SK-N-SH (cell line): ENCODE measurements around the gene GYS1. TPM values are rescaled to one million over a fixed set of nuclear protein-coding genes. Genes with fewer than 3 reads are reported as not detected.

Experiments used
- CTCF ChIA-PET: fragments of 300-600, 350-600 bp; formaldehyde crosslinking; extraction: SDS; loops from one replicate; lab custom pipeline; 2021; lab: Yijun Ruan, JAX
- POLR2A ChIA-PET: fragments of 350-600 bp; sonication (Branson Sonifier 250); formaldehyde crosslinking; extraction: SDS; loops from one replicate; lab custom pipeline; 2020; ENCODE audit warnings: antibody characterized with exemption, inconsistent platforms; lab: Yijun Ruan, JAX
- DNase-seq: peaks from one replicate; pipeline ENCODE4 v3.0.0; 2012
- H2AFZ ChIP-seq: fragments of 200-600 bp; sonication (generic); 2 replicates; pipeline ENCODE4 v1.8.1; 2016; ENCODE audit warnings: antibody characterized with exemption, mild to moderate bottlenecking, low read depth
- H3F3A ChIP-seq: fragments of 200-600 bp; sonication (generic); replicated peaks from 2 replicates; pipeline ENCODE3; 2016; ENCODE audit warnings: antibody characterized with exemption, mild to moderate bottlenecking; ENCODE audit not compliant: insufficient read depth
- H3K27ac ChIP-seq, 2 experiments: fragments of 200-500 bp in 1 of 2; fragments of 200-600 bp in 1 of 2; sonication (Bioruptor generic) in 1 of 2; sonication (generic), shearing (Covaris generic) in 1 of 2; 2 replicates each; pipeline versions ENCODE4 v1.5.1 to v1.6.1; 2014 to 2016; ENCODE audit warnings: low read depth in 2 of 2, inconsistent platforms in 1 of 2, low read length in 1 of 2, mild to moderate bottlenecking in 1 of 2, mixed read lengths in 1 of 2
- H3K27me3 ChIP-seq: fragments of 200-600 bp; sonication (generic), shearing (Covaris generic); 2 replicates; pipeline ENCODE4 v1.6.1; 2016; ENCODE audit warnings: mixed run types; ENCODE audit not compliant: insufficient read depth
- H3K36me3 ChIP-seq, 2 experiments: fragments of 200-500 bp in 1 of 2; fragments of 200-600 bp in 1 of 2; sonication (Bioruptor generic) in 1 of 2; sonication (generic) in 1 of 2; replicated peaks in 1 of 2; 2 replicates each; pipeline versions ENCODE3 to v1.5.1; 2014 to 2016; ENCODE audit warnings: low read length in 1 of 2, mild to moderate bottlenecking in 1 of 2; ENCODE audit not compliant: insufficient read depth in 2 of 2, control insufficient read depth in 1 of 2
- H3K4me1 ChIP-seq, 2 experiments: fragments of 200-500 bp in 1 of 2; fragments of 200-600 bp in 1 of 2; sonication (Bioruptor generic) in 1 of 2; sonication (generic), shearing (Covaris generic) in 1 of 2; 2 replicates each; pipeline versions ENCODE4 v1.5.1 to v1.6.1; 2014 to 2016; ENCODE audit warnings: low read depth in 1 of 2, low read length in 1 of 2, mixed run types in 1 of 2; ENCODE audit not compliant: insufficient read depth in 2 of 2, control insufficient read depth in 1 of 2
- H3K4me2 ChIP-seq: fragments of 200-600 bp; sonication (generic), shearing (Covaris generic); 2 replicates; pipeline ENCODE4 v1.6.1; 2017; ENCODE audit warnings: mixed run types
- H3K4me3 ChIP-seq, 2 experiments: fragments of 200-500 bp in 1 of 2; fragments of 200-600 bp in 1 of 2; sonication (Bioruptor generic) in 1 of 2; sonication (generic), shearing (Covaris generic) in 1 of 2; 2 replicates each; pipeline versions ENCODE4 v1.5.1 to v1.8.1; 2014 to 2016; ENCODE audit warnings: low read depth in 2 of 2, inconsistent platforms in 1 of 2, low read length in 1 of 2, mild to moderate bottlenecking in 1 of 2, mixed read lengths in 1 of 2, moderate library complexity in 1 of 2
- H3K79me2 ChIP-seq: fragments of 200-600 bp; sonication (generic); 2 replicates; pipeline ENCODE4 v1.8.1; 2017; ENCODE audit warnings: mild to moderate bottlenecking; ENCODE audit not compliant: insufficient read depth
- H3K9ac ChIP-seq: fragments of 200-600 bp; sonication (generic); 2 replicates; pipeline ENCODE4 v1.6.1; 2017; ENCODE audit warnings: mixed run types
- H3K9me2 ChIP-seq: fragments of 200-600 bp; sonication (generic); 2 replicates; pipeline ENCODE4 v1.6.1; 2017; ENCODE audit warnings: mixed run types
- H3K9me3 ChIP-seq: fragments of 200-600 bp; sonication (generic); 2 replicates; pipeline ENCODE4 v1.6.1; 2017; ENCODE audit warnings: mixed run types, mild to moderate bottlenecking, moderate library complexity
- H4K20me1 ChIP-seq: fragments of 200-600 bp; sonication (generic); 2 replicates; pipeline ENCODE4 v1.6.1; 2017; ENCODE audit warnings: mild to moderate bottlenecking, mixed run types; ENCODE audit not compliant: insufficient read depth
- EZH2phosphoT487 ChIP-seq: fragments of 200-600 bp; sonication (generic); IDR thresholded peaks from 2 replicates; pipeline ENCODE4 v1.6.1; 2017; ENCODE audit warnings: low read depth, mixed run types, mild to moderate bottlenecking, antibody characterized with exemption, moderate library complexity, borderline replicate concordance
- FOSL2 ChIP-seq: IDR thresholded peaks from 2 replicates; pipeline ENCODE4 v1.4.0; 2012; ENCODE audit warnings: low read depth, mild to moderate bottlenecking, moderate library complexity, borderline replicate concordance
- GABPA ChIP-seq: IDR thresholded peaks from 2 replicates; pipeline ENCODE4 v1.4.0; 2012; ENCODE audit warnings: low read depth, mild to moderate bottlenecking
- GATA2 ChIP-seq: sonication (generic); formaldehyde crosslinking; IDR thresholded peaks from 2 replicates; pipeline ENCODE4 v1.5.0; 2020; ENCODE audit warnings: mild to moderate bottlenecking, missing genetic modification reagents
- JUND ChIP-seq: IDR thresholded peaks from 2 replicates; pipeline ENCODE4 v1.4.0; 2012
- NFIC ChIP-seq: IDR thresholded peaks from 2 replicates; pipeline ENCODE4 v1.4.0; 2012; ENCODE audit warnings: borderline replicate concordance
- NRF1 ChIP-seq: IDR thresholded peaks from 2 replicates; pipeline ENCODE4 v1.6.1; 2012; ENCODE audit warnings: low read depth, mild to moderate bottlenecking, low read length
- RFX5 ChIP-seq: IDR thresholded peaks from 2 replicates; pipeline ENCODE4 v1.6.1; 2012; ENCODE audit warnings: mild to moderate bottlenecking, improper control_type of control experiment, low read length
- SIN3A ChIP-seq: IDR thresholded peaks from 2 replicates; pipeline ENCODE4 v1.6.1; 2012; ENCODE audit warnings: low read depth, mild to moderate bottlenecking, low read length, moderate library complexity, borderline replicate concordance
- TAF1 ChIP-seq: IDR thresholded peaks from 2 replicates; pipeline ENCODE4 v1.6.1; 2012; ENCODE audit warnings: low read depth, mild to moderate bottlenecking, low read length, moderate library complexity, borderline replicate concordance
- TCF12 ChIP-seq: IDR thresholded peaks from 2 replicates; pipeline ENCODE4 v1.4.0; 2012
- TEAD4 ChIP-seq: IDR thresholded peaks from 2 replicates; pipeline ENCODE4 v1.4.0; 2012; ENCODE audit warnings: mild to moderate bottlenecking, borderline replicate concordance; ENCODE audit not compliant: insufficient read depth
- WGBS: methylation state at CpG from one replicate; pipeline ENCODE4 v1.1.6; 2017; ENCODE audit warnings: low lambda C conversion rate; 5-methylcytosine and 5-hydroxymethylcytosine counted together
- polyA plus RNA-seq, 3 experiments: library from polyadenylated mRNA; depleted of rRNA; stranded (reverse); fragments of >200 nt; gene quantifications; 2 replicates each; pipeline ENCODE4 v1.2.3, GENCODE V29; 2012
- TF ChIP-seq, protein P1 (sequence below): IDR thresholded peaks from 2 replicates; pipeline ENCODE4 v1.6.1; 2012; ENCODE audit warnings: mild to moderate bottlenecking, low read depth, low read length, moderate library complexity
- TF ChIP-seq, protein P2 (sequence below): fragments of 200-600 bp; sonication (generic); IDR thresholded peaks from 2 replicates; pipeline ENCODE4 v1.6.1; 2017; ENCODE audit warnings: antibody characterized with exemption, mild to moderate bottlenecking, moderate library complexity
- TF ChIP-seq, protein P3 (sequence below): IDR thresholded peaks from 2 replicates; pipeline ENCODE4 v1.4.0; 2012; ENCODE audit warnings: low read depth, borderline replicate concordance
- TF ChIP-seq, protein P4 (sequence below): fragments of 150-350 bp; IDR thresholded peaks from 2 replicates; pipeline ENCODE4 v1.6.1; 2017; ENCODE audit warnings: antibody characterized with exemption, low read length, low read depth, borderline replicate concordance
- TF ChIP-seq, protein P5 (sequence below): IDR thresholded peaks from 2 replicates; pipeline ENCODE4; 2012

Gene GYS1
- polyA plus RNA-seq, 1 of the 3 experiments (the other 2 are of a cell fraction), result 25.3 TPM

DNA sequence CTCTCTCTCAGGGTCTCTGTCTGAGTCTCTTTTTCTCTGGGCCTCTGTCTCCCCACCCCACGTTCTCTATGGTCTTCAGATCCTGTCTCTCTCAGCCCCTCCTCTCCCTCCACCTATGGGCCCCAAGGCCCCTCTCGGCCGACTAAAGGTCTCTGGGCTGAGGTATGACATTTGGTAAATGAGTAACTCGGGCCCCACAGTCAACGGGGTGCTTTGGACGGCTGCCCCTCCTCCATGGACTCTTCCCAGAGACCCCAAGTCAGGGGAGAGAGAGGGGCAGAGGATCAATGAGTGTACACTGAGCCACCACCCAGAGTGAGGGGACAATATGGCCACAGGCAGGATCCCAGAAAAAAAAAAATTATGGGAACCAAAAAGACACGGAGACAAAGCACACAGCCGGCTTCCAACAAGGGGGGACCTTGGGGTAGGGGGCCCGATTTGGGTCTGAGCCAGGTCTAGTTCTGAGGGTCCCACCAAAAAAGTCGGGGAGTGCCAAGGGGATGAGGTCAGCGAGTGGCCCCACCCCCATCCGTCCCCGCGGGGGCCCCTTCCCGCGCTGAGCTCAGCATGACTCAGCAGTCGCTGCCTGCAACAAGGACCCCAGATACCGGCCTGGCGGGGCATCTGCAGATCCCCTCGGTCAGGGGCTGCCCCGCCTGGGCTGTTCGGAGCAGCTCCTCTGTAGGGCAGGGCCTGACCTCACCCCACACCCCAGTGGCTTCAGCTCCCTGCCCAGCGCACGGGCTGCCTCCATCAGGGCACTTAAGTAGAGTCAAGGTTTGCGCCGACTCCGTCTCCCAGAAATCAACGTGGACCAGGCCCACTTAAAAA lies 29.5 kb downstream of the GYS1 start:
- Histone ChIP-seq H3K9ac (peak overlapping the region; percentile 41), H4K20me1 (peaks cover 18% of the 10 kb centered on the region), H3K27ac (peak overlapping the region; percentile 62 to 77), H3K4me2 (peak overlapping the region; percentile 56; the same call in 1 of the 2 replicates), H3K9me3 (no peaks in the 10 kb centered on the region), H2AFZ (no peak overlapping the region), H3F3A (peaks cover 54% of the 10 kb centered on the region), H3K4me1 (peaks cover 17 to 26% of the 10 kb centered on the region in 2 experiments; a peak in 3 of 4 replicates), H3K79me2 (peaks cover 22% of the 10 kb centered on the region), H3K36me3 (peaks cover 11 to 23% of the 10 kb centered on the region in 2 experiments), H3K27me3 (no peaks in the 10 kb centered on the region), H3K4me3 (no peak overlapping the region), H3K9me2 (no peaks in the 10 kb centered on the region)
- 53% methylated on average over 14 of the region's 28 CpGs for WGBS
- DNase-seq, result no peak
- TF ChIP-seq TCF12 (peak; percentile 29; the same call in 1 of the 2 replicates), FOSL2 (peak; percentile 79; the same call in 1 of the 2 replicates), EZH2phosphoT487 (no peak), GABPA (no peak), TEAD4 (0 out of 2 replicates have a peak, but pooled peaks have one; percentile 46), JUND (peak; percentile 72), GATA2 (CRISPR knock-in tag) (no peak), NFIC (peak; percentile 51; the same call in 1 of the 2 replicates), SIN3A (no peak), TAF1 (no peak), NRF1 (no peak), RFX5 (no peak)
- TF ChIP-seq, protein P1, sequence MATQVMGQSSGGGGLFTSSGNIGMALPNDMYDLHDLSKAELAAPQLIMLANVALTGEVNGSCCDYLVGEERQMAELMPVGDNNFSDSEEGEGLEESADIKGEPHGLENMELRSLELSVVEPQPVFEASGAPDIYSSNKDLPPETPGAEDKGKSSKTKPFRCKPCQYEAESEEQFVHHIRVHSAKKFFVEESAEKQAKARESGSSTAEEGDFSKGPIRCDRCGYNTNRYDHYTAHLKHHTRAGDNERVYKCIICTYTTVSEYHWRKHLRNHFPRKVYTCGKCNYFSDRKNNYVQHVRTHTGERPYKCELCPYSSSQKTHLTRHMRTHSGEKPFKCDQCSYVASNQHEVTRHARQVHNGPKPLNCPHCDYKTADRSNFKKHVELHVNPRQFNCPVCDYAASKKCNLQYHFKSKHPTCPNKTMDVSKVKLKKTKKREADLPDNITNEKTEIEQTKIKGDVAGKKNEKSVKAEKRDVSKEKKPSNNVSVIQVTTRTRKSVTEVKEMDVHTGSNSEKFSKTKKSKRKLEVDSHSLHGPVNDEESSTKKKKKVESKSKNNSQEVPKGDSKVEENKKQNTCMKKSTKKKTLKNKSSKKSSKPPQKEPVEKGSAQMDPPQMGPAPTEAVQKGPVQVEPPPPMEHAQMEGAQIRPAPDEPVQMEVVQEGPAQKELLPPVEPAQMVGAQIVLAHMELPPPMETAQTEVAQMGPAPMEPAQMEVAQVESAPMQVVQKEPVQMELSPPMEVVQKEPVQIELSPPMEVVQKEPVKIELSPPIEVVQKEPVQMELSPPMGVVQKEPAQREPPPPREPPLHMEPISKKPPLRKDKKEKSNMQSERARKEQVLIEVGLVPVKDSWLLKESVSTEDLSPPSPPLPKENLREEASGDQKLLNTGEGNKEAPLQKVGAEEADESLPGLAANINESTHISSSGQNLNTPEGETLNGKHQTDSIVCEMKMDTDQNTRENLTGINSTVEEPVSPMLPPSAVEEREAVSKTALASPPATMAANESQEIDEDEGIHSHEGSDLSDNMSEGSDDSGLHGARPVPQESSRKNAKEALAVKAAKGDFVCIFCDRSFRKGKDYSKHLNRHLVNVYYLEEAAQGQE, result no peak; the same call in 1 of the 2 replicates
- TF ChIP-seq, protein P2, sequence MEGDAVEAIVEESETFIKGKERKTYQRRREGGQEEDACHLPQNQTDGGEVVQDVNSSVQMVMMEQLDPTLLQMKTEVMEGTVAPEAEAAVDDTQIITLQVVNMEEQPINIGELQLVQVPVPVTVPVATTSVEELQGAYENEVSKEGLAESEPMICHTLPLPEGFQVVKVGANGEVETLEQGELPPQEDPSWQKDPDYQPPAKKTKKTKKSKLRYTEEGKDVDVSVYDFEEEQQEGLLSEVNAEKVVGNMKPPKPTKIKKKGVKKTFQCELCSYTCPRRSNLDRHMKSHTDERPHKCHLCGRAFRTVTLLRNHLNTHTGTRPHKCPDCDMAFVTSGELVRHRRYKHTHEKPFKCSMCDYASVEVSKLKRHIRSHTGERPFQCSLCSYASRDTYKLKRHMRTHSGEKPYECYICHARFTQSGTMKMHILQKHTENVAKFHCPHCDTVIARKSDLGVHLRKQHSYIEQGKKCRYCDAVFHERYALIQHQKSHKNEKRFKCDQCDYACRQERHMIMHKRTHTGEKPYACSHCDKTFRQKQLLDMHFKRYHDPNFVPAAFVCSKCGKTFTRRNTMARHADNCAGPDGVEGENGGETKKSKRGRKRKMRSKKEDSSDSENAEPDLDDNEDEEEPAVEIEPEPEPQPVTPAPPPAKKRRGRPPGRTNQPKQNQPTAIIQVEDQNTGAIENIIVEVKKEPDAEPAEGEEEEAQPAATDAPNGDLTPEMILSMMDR, result no peak
- TF ChIP-seq, protein P3, sequence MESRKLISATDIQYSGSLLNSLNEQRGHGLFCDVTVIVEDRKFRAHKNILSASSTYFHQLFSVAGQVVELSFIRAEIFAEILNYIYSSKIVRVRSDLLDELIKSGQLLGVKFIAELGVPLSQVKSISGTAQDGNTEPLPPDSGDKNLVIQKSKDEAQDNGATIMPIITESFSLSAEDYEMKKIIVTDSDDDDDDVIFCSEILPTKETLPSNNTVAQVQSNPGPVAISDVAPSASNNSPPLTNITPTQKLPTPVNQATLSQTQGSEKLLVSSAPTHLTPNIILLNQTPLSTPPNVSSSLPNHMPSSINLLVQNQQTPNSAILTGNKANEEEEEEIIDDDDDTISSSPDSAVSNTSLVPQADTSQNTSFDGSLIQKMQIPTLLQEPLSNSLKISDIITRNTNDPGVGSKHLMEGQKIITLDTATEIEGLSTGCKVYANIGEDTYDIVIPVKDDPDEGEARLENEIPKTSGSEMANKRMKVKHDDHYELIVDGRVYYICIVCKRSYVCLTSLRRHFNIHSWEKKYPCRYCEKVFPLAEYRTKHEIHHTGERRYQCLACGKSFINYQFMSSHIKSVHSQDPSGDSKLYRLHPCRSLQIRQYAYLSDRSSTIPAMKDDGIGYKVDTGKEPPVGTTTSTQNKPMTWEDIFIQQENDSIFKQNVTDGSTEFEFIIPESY, result no peak
- TF ChIP-seq, protein P4, sequence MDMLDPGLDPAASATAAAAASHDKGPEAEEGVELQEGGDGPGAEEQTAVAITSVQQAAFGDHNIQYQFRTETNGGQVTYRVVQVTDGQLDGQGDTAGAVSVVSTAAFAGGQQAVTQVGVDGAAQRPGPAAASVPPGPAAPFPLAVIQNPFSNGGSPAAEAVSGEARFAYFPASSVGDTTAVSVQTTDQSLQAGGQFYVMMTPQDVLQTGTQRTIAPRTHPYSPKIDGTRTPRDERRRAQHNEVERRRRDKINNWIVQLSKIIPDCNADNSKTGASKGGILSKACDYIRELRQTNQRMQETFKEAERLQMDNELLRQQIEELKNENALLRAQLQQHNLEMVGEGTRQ, result no peak
- TF ChIP-seq, protein P5, sequence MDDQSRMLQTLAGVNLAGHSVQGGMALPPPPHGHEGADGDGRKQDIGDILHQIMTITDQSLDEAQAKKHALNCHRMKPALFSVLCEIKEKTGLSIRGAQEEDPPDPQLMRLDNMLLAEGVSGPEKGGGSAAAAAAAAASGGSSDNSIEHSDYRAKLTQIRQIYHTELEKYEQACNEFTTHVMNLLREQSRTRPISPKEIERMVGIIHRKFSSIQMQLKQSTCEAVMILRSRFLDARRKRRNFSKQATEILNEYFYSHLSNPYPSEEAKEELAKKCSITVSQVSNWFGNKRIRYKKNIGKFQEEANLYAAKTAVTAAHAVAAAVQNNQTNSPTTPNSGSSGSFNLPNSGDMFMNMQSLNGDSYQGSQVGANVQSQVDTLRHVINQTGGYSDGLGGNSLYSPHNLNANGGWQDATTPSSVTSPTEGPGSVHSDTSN, result peak; percentile 48
- ChIA-PET CTCF (interaction anchor here (1.1 kb wide), 1 partner anchor 36 kb away, joined by 3 read pairs; no protein-coding TSS in a partner anchor), POLR2A (no interaction called here)
